ENCODE data around the gene SFRP5.

The SFRP5 gene

GRCh38 chr10:97721871-97722780 lies 49.7 kb downstream of the SFRP5 start:
- H3K27ac ChIP-seq (ENCODE audit: low read depth, low read length, poor library complexity, severe bottlenecking), result no peak overlapping the region
- no peaks in the 10 kb centered on the region for H3F3A ChIP-seq (ENCODE audit: insufficient read depth, low read length)
- H3K4me2 ChIP-seq (ENCODE audit: low read length), result no peak overlapping the region
- no peaks in the 10 kb centered on the region for H3K9me2 ChIP-seq (ENCODE audit: low read depth, low read length)
- TF ChIP-seq EZH2 (IDR thresholded peaks at IDR 0.05; ENCODE audit: borderline replicate concordance, low read length) (no peak), CTCF (IDR thresholded peaks at IDR 0.05; ENCODE audit: low read length) (no peak)
- H3K4me1 ChIP-seq (ENCODE audit: insufficient read depth, low read length, severe bottlenecking), result no peaks in the 10 kb centered on the region
- no peak overlapping the region for H2AFZ ChIP-seq (ENCODE audit: low read length)
- no peak overlapping the region for H3K9ac ChIP-seq (ENCODE audit: low read length)
- no peak overlapping the region for H3K4me3 ChIP-seq (ENCODE audit: low read depth, low read length, poor library complexity, severe bottlenecking)
- no peaks in the 10 kb centered on the region for H4K20me1 ChIP-seq (ENCODE audit: insufficient read depth, low read length)
- H3K9me3 ChIP-seq (ENCODE audit: low read length), result no peaks in the 10 kb centered on the region
- no peaks in the 10 kb centered on the region for H3K36me3 ChIP-seq (ENCODE audit: insufficient read depth, low read length)
- no peaks in the 10 kb centered on the region for H3K79me2 ChIP-seq (ENCODE audit: insufficient read depth, low read length)
- H3K27me3 ChIP-seq (ENCODE audit: insufficient read depth, low read length), result no peaks in the 10 kb centered on the region

- Histone ChIP-seq H4K20me1 (ENCODE audit: insufficient read depth, low read length) (no peaks in the 10 kb centered on the region), H3K4me2 (ENCODE audit: low read length) (no peak overlapping the region), H3K9me2 (ENCODE audit: low read depth, low read length) (no peaks in the 10 kb centered on the region), H3K79me2 (ENCODE audit: insufficient read depth, low read length) (no peaks in the 10 kb centered on the region), H3K4me3 (ENCODE audit: low read depth, low read length, poor library complexity, severe bottlenecking) (no peak overlapping the region), H3F3A (ENCODE audit: insufficient read depth, low read length) (no peaks in the 10 kb centered on the region), H3K9me3 (ENCODE audit: low read length) (no peaks in the 10 kb centered on the region), H3K36me3 (ENCODE audit: insufficient read depth, low read length) (no peaks in the 10 kb centered on the region), H3K27ac (ENCODE audit: low read depth, low read length, poor library complexity, severe bottlenecking) (no peak overlapping the region), H3K9ac (ENCODE audit: low read length) (no peak overlapping the region), H2AFZ (ENCODE audit: low read length) (no peak overlapping the region), H3K27me3 (ENCODE audit: insufficient read depth, low read length) (no peaks in the 10 kb centered on the region), H3K4me1 (ENCODE audit: insufficient read depth, low read length, severe bottlenecking) (no peaks in the 10 kb centered on the region)
- no peak for TF ChIP-seq EZH2 (IDR thresholded peaks at IDR 0.05; ENCODE audit: borderline replicate concordance, low read length)
- TF ChIP-seq CTCF (IDR thresholded peaks at IDR 0.05; ENCODE audit: low read length), result no peak
These were observed 52.2 kb downstream of the SFRP5 start for GRCh38 chr10:97719602-97720001.

GRCh38 chr10:97718659-97719142 lies 53.1 kb downstream of the SFRP5 start:
- Histone ChIP-seq H2AFZ (ENCODE audit: low read length) (no peak overlapping the region), H3K4me2 (ENCODE audit: low read length) (no peak overlapping the region)

More at GRCh38 chr10:97718659-97719142, 53.1 kb downstream of the SFRP5 start:
- H3K4me3 ChIP-seq (ENCODE audit: low read depth, low read length, poor library complexity, severe bottlenecking), result no peak overlapping the region
- no peak overlapping the region for H3K27ac ChIP-seq (ENCODE audit: low read depth, low read length, poor library complexity, severe bottlenecking)
- H3K9me3 ChIP-seq (ENCODE audit: low read length), result no peaks in the 10 kb centered on the region
- no peaks in the 10 kb centered on the region for H3K9me2 ChIP-seq (ENCODE audit: low read depth, low read length)
- no peaks in the 10 kb centered on the region for H3K36me3 ChIP-seq (ENCODE audit: insufficient read depth, low read length)
- no peaks in the 10 kb centered on the region for H3K27me3 ChIP-seq (ENCODE audit: insufficient read depth, low read length)
- TF ChIP-seq CTCF (IDR thresholded peaks at IDR 0.05; ENCODE audit: low read length), result no peak
- no peak for TF ChIP-seq EZH2 (IDR thresholded peaks at IDR 0.05; ENCODE audit: borderline replicate concordance, low read length)
- no peaks in the 10 kb centered on the region for H3K4me1 ChIP-seq (ENCODE audit: insufficient read depth, low read length, severe bottlenecking)
- H3K79me2 ChIP-seq (ENCODE audit: insufficient read depth, low read length), result no peaks in the 10 kb centered on the region
- no peaks in the 10 kb centered on the region for H3F3A ChIP-seq (ENCODE audit: insufficient read depth, low read length)
- no peaks in the 10 kb centered on the region for H4K20me1 ChIP-seq (ENCODE audit: insufficient read depth, low read length)
- H3K9ac ChIP-seq (ENCODE audit: low read length), result no peak overlapping the region
